WTC11 (cell line): ENCODE data around the gene CNTN1. TPM values are rescaled to one million over a fixed set of nuclear protein-coding genes. Genes with fewer than 3 reads are reported as not detected.
A peak's percentile ranks its signal among the peaks of the same experiment; 100 is the strongest.

Experiments used
- ATAC-seq: fragments of 200-7000 bp; cut with Tn5 transposase; 2 replicates; pipeline ENCODE4 v1.10.0; 2021; ENCODE audit warnings: mild to moderate bottlenecking, moderate library complexity
- CTCF ChIA-PET: fragments of 300-600 bp; sonication (Branson Sonifier 250); formaldehyde crosslinking; loops from one replicate; lab custom pipeline; 2021; ENCODE audit warnings: antibody characterized with exemption; lab: Charles Lee
- POLR2A ChIA-PET: fragments of 350-600 bp; sonication (Branson Sonifier 250); formaldehyde crosslinking; loops from one replicate; lab custom pipeline; 2021; ENCODE audit warnings: antibody characterized with exemption; lab: Charles Lee
- DNase-seq: peaks from one replicate; pipeline ENCODE4 v3.0.0; 2021; ENCODE audit warnings: low spot score
- H3K27ac Mint-ChIP-seq: 2 replicates; pipeline ENCODE4 v1.8.0; 2021; ENCODE audit warnings: mixed read lengths
- H3K27me3 Mint-ChIP-seq: 2 replicates; pipeline ENCODE4 v1.8.0; 2021; ENCODE audit warnings: low read depth, mild to moderate bottlenecking, moderate library complexity, mixed read lengths
- H3K36me3 Mint-ChIP-seq: 2 replicates; pipeline ENCODE4 v1.8.0; 2021; ENCODE audit warnings: mixed read lengths
- H3K4me1 Mint-ChIP-seq: 2 replicates; pipeline ENCODE4 v1.8.0; 2022; ENCODE audit warnings: mixed read lengths
- H3K4me3 Mint-ChIP-seq: 2 replicates; pipeline ENCODE4 v1.8.0; 2021; ENCODE audit warnings: mild to moderate bottlenecking, moderate library complexity, mixed read lengths
- H3K9me3 Mint-ChIP-seq: 2 replicates; pipeline ENCODE4 v1.8.0; 2021; ENCODE audit warnings: mixed read lengths
- ATF2 ChIP-seq: sonication (generic); formaldehyde crosslinking; IDR thresholded peaks from 2 replicates; pipeline ENCODE4 v1.8.1; 2022; ENCODE audit warnings: low read depth, missing genetic modification reagents, borderline replicate concordance
- ATF6 ChIP-seq: sonication (generic); formaldehyde crosslinking; IDR thresholded peaks from 2 replicates; pipeline ENCODE4 v1.8.1; 2023; ENCODE audit warnings: mild to moderate bottlenecking, missing genetic modification reagents
- CREB1 ChIP-seq: sonication (generic); formaldehyde crosslinking; IDR thresholded peaks from 2 replicates; pipeline ENCODE4 v1.8.0; 2023; ENCODE audit warnings: mild to moderate bottlenecking, missing genetic modification reagents
- GABPB1 ChIP-seq: sonication (generic); formaldehyde crosslinking; IDR thresholded peaks from 2 replicates; pipeline ENCODE4 v1.8.1; 2023; ENCODE audit warnings: mild to moderate bottlenecking, missing genetic modification reagents
- HMGXB4 ChIP-seq: sonication (generic); formaldehyde crosslinking; IDR thresholded peaks from 2 replicates; pipeline ENCODE4 v1.8.1; 2023; ENCODE audit warnings: mild to moderate bottlenecking, moderate library complexity, missing genetic modification reagents
- JUN ChIP-seq: sonication (generic); formaldehyde crosslinking; IDR thresholded peaks from 2 replicates; pipeline ENCODE4 v1.8.0; 2023; ENCODE audit warnings: mild to moderate bottlenecking, missing genetic modification reagents
- KAT7 ChIP-seq: sonication (generic); formaldehyde crosslinking; IDR thresholded peaks from 2 replicates; pipeline ENCODE4 v1.8.1; 2023; ENCODE audit warnings: missing genetic modification reagents, mild to moderate bottlenecking, borderline replicate concordance
- NR3C1 ChIP-seq: sonication (generic); formaldehyde crosslinking; conservative IDR thresholded peaks from 2 replicates; pipeline ENCODE4 v1.8.1; 2023; ENCODE audit warnings: low read depth, mild to moderate bottlenecking, missing genetic modification reagents
- SMAD4 ChIP-seq: sonication (generic); formaldehyde crosslinking; IDR thresholded peaks from 2 replicates; pipeline ENCODE4 v1.8.0; 2022; ENCODE audit warnings: mild to moderate bottlenecking, missing genetic modification reagents
- TCF7 ChIP-seq: sonication (generic); formaldehyde crosslinking; IDR thresholded peaks from 2 replicates; pipeline ENCODE4 v1.8.0; 2022; ENCODE audit warnings: mild to moderate bottlenecking, low read depth, missing genetic modification reagents, moderate library complexity
- ZNF263 ChIP-seq: sonication (generic); formaldehyde crosslinking; IDR thresholded peaks from 2 replicates; pipeline ENCODE4 v1.8.1; 2022; ENCODE audit warnings: low read depth, mild to moderate bottlenecking, moderate library complexity, missing genetic modification reagents
- ZNF396 ChIP-seq: fragments of 250-450 bp; sonication (Bioruptor Pico); IDR thresholded peaks from 2 replicates; pipeline ENCODE4 v1.8.0; 2021; ENCODE audit warnings: mild to moderate bottlenecking, moderate library complexity, borderline replicate concordance
- ZSCAN18 ChIP-seq: fragments of 250-450 bp; sonication (Bioruptor Pico); IDR thresholded peaks from 2 replicates; pipeline ENCODE4 v2.1.2; 2022; ENCODE audit warnings: mild to moderate bottlenecking, moderate library complexity
- total RNA-seq: library from RNA; stranded (reverse); gene quantifications from 3 replicates; pipeline ENCODE4 v1.2.3, GENCODE V29; 2021
- TF ChIP-seq, protein P1 (sequence below): sonication (generic); formaldehyde crosslinking; IDR thresholded peaks from 2 replicates; pipeline ENCODE4 v1.8.0; 2022; ENCODE audit warnings: mild to moderate bottlenecking, missing genetic modification reagents
- TF ChIP-seq, protein P2 (sequence below): sonication (generic); formaldehyde crosslinking; IDR thresholded peaks from 2 replicates; pipeline ENCODE4 v1.8.0; 2023; ENCODE audit warnings: mild to moderate bottlenecking, missing genetic modification reagents
- TF ChIP-seq, protein P3 (sequence below): sonication (generic); formaldehyde crosslinking; IDR thresholded peaks from 2 replicates; pipeline ENCODE4 v1.8.1; 2022; ENCODE audit warnings: low read depth, mild to moderate bottlenecking, moderate library complexity, missing genetic modification reagents, borderline replicate concordance
- TF ChIP-seq, protein P4 (sequence below): sonication (generic); formaldehyde crosslinking; IDR thresholded peaks from 2 replicates; pipeline ENCODE4 v1.8.1; 2023; ENCODE audit warnings: mild to moderate bottlenecking, missing genetic modification reagents, moderate library complexity

The CNTN1 gene
- total RNA-seq, 1 experiment from 2014 or later: 16.9 TPM

GRCh38 chr12:40693207-40693821 lies 1.1 kb downstream of the CNTN1 start:
- TF ChIP-seq NR3C1 (CRISPR knock-in tag): no peak
- TF ChIP-seq, protein P1, sequence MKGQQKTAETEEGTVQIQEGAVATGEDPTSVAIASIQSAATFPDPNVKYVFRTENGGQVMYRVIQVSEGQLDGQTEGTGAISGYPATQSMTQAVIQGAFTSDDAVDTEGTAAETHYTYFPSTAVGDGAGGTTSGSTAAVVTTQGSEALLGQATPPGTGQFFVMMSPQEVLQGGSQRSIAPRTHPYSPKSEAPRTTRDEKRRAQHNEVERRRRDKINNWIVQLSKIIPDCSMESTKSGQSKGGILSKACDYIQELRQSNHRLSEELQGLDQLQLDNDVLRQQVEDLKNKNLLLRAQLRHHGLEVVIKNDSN: no peak
- peak; percentile 53 for ATAC-seq
- CTCF ChIA-PET: interaction anchor here (0.7 kb wide), 1 partner anchor 587 kb away, joined by 3 read pairs; no protein-coding TSS in a partner anchor
- Mint-ChIP-seq H3K4me1 (peaks cover 14% of the 10 kb centered on the region), H3K27ac (no peak overlapping the region), H3K9me3 (no peaks in the 10 kb centered on the region), H3K36me3 (no peaks in the 10 kb centered on the region), H3K4me3 (peak overlapping the region; percentile 87), H3K27me3 (peaks cover 3% of the 10 kb centered on the region; the same call in 1 of the 2 replicates)
- peak; percentile 69 for DNase-seq
- POLR2A ChIA-PET: no interaction called here

DNA sequence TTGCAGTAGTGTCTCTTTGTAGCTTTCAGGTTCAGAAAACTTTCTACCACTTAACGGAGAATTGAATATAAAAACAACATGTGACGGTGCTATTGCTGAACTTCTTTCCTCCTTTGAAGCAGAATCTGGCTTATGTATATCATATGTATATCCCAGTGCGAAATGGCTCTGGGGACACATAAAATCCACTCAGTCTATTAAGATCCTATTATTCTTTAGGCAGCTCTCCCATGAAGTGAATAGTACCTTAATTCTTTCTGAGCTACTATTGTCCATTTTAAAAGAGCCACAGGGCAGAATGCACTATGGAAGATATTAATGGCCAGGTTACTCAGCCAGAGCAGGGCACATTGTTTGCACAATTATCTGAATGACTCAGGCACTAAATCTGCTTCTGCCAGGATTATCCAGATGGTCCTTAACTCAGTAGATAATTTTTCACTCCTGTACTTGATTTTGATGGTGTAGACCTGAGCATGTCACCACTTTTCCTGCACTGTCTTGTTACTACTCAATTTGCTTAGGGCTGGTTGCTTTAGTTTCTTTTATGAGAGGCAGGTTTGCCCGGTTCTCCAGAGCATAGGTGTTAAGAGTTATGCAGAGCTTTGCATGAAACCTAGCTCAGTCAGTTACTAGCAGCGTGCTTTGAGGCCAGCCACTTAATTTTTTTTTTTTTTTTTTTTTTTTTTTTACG lies 5.5 kb downstream of the CNTN1 start:
- H3K9me3 Mint-ChIP-seq: no peaks in the 10 kb centered on the region
- POLR2A ChIA-PET: interaction anchor here (0.6 kb wide), 1 partner anchor 77 kb away, joined by 3 read pairs; no protein-coding TSS in a partner anchor
- TF ChIP-seq ZNF396 (CRISPR knock-in tag) (no peak), ATF2 (CRISPR knock-in tag) (no peak), SMAD4 (CRISPR knock-in tag) (no peak), GABPB1 (CRISPR knock-in tag) (no peak)
- TF ChIP-seq, all 79 proteins: peak for 0
- Mint-ChIP-seq H3K4me1 (peaks cover 8% of the 10 kb centered on the region), H3K36me3 (no peaks in the 10 kb centered on the region), H3K27ac (no peak overlapping the region), H3K4me3 (no peak overlapping the region), H3K27me3 (peaks cover 3% of the 10 kb centered on the region; the same call in 1 of the 2 replicates)
- CTCF ChIA-PET: no interaction called here
- DNase-seq (no peak), ATAC-seq (no peak)

GRCh38 chr12:40701756-40702155 lies 9.5 kb downstream of the CNTN1 start:
- POLR2A ChIA-PET: no interaction called here
- Mint-ChIP-seq H3K4me1 (no peaks in the 10 kb centered on the region), H3K27ac (no peak overlapping the region), H3K27me3 (no peaks in the 10 kb centered on the region), H3K4me3 (no peak overlapping the region), H3K36me3 (no peaks in the 10 kb centered on the region), H3K9me3 (no peaks in the 10 kb centered on the region)
- DNase-seq (no peak), ATAC-seq (no peak)
- CTCF ChIA-PET: no interaction called here
- TF ChIP-seq ATF6: no peak
- TF ChIP-seq, protein P2, sequence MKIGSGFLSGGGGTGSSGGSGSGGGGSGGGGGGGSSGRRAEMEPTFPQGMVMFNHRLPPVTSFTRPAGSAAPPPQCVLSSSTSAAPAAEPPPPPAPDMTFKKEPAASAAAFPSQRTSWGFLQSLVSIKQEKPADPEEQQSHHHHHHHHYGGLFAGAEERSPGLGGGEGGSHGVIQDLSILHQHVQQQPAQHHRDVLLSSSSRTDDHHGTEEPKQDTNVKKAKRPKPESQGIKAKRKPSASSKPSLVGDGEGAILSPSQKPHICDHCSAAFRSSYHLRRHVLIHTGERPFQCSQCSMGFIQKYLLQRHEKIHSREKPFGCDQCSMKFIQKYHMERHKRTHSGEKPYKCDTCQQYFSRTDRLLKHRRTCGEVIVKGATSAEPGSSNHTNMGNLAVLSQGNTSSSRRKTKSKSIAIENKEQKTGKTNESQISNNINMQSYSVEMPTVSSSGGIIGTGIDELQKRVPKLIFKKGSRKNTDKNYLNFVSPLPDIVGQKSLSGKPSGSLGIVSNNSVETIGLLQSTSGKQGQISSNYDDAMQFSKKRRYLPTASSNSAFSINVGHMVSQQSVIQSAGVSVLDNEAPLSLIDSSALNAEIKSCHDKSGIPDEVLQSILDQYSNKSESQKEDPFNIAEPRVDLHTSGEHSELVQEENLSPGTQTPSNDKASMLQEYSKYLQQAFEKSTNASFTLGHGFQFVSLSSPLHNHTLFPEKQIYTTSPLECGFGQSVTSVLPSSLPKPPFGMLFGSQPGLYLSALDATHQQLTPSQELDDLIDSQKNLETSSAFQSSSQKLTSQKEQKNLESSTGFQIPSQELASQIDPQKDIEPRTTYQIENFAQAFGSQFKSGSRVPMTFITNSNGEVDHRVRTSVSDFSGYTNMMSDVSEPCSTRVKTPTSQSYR: no peak
- no peak for TF ChIP-seq ZNF396 (CRISPR knock-in tag)
- no peak for TF ChIP-seq ZSCAN18 (CRISPR knock-in tag)
- no peak for TF ChIP-seq CREB1
- no peak for TF ChIP-seq ZNF263 (CRISPR knock-in tag)
- no peak for TF ChIP-seq HMGXB4 (CRISPR knock-in tag)
- TF ChIP-seq KAT7 (CRISPR knock-in tag): no peak
- TF ChIP-seq, protein P3, sequence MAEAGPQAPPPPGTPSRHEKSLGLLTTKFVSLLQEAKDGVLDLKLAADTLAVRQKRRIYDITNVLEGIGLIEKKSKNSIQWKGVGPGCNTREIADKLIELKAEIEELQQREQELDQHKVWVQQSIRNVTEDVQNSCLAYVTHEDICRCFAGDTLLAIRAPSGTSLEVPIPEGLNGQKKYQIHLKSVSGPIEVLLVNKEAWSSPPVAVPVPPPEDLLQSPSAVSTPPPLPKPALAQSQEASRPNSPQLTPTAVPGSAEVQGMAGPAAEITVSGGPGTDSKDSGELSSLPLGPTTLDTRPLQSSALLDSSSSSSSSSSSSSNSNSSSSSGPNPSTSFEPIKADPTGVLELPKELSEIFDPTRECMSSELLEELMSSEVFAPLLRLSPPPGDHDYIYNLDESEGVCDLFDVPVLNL (CRISPR knock-in tag): no peak
- TF ChIP-seq, protein P4, sequence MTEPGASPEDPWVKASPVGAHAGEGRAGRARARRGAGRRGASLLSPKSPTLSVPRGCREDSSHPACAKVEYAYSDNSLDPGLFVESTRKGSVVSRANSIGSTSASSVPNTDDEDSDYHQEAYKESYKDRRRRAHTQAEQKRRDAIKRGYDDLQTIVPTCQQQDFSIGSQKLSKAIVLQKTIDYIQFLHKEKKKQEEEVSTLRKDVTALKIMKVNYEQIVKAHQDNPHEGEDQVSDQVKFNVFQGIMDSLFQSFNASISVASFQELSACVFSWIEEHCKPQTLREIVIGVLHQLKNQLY (CRISPR knock-in tag): no peak
- TF ChIP-seq TCF7 (CRISPR knock-in tag): no peak
- no peak for TF ChIP-seq JUN (CRISPR knock-in tag)
